NCI-H1694 treated with DMSO at 0.1 percent for 48 hours (cell line): Measurements from ENCODE around the gene CYP4V2.

Experiments used
- DNase-seq: peaks from one replicate; lab custom pipeline; 2025; lab: John Stamatoyannopoulos, UW

The CYP4V2 gene

GRCh38 chr4:186189656-186190055, 1.7 kb upstream of the CYP4V2 start:
- no peak for DNase-seq

GRCh38 chr4:186190581-186191199, 677 bp upstream of the CYP4V2 start:
- DNase-seq = no peak

- DNase-seq = no peak
Measured at GRCh38 chr4:186192066-186192612, 772 bp downstream of the CYP4V2 start.

- no peak for DNase-seq
Measured at GRCh38 chr4:186193851-186194250, 2.5 kb downstream of the CYP4V2 start.

GRCh38 chr4:186196063-186196462, 4.7 kb downstream of the CYP4V2 start:
- DNase-seq = no peak

- DNase-seq = no peak
Measured at GRCh38 chr4:186200516-186200915, 9.1 kb downstream of the CYP4V2 start.

GRCh38 chr4:186201010-186201409, 9.6 kb downstream of the CYP4V2 start:
- DNase-seq = no peak

GRCh38 chr4:186201535-186202230, 10.3 kb downstream of the CYP4V2 start:
- DNase-seq = no peak

- no peak for DNase-seq
Measured at GRCh38 chr4:186202490-186203140, 11.2 kb downstream of the CYP4V2 start.

- no peak for DNase-seq
Measured at GRCh38 chr4:186203406-186203805, 12.0 kb downstream of the CYP4V2 start.

GRCh38 chr4:186204103-186204559, 12.8 kb downstream of the CYP4V2 start:
- no peak for DNase-seq

- no peak for DNase-seq
Measured at GRCh38 chr4:186204686-186205085, 13.3 kb downstream of the CYP4V2 start.

- no peak for DNase-seq
Measured at GRCh38 chr4:186205156-186205555, 13.8 kb downstream of the CYP4V2 start.

GRCh38 chr4:186216465-186217024, 25.2 kb downstream of the CYP4V2 start:
- DNase-seq = no peak

GRCh38 chr4:186217733-186218293, 26.4 kb downstream of the CYP4V2 start:
- DNase-seq = no peak

- DNase-seq = no peak
Measured at GRCh38 chr4:186221624-186222023, 30.3 kb downstream of the CYP4V2 start.

- no peak for DNase-seq
Measured at GRCh38 chr4:186225848-186226247, 34.5 kb downstream of the CYP4V2 start.

- DNase-seq = no peak
Measured at GRCh38 chr4:186226521-186227189, 35.3 kb downstream of the CYP4V2 start.

GRCh38 chr4:186227221-186227620, 35.9 kb downstream of the CYP4V2 start, which contains the start of gene KLKB1:
Gene KLKB1, plus strand, starts transcription at chr4:186227507. Its CDS starts 689 bp downstream, at chr4:186228196.
- DNase-seq = no peak

- no peak for DNase-seq
Measured at GRCh38 chr4:186227744-186228513, 36.6 kb downstream of the CYP4V2 start.

- DNase-seq = no peak
Measured at GRCh38 chr4:186228514-186228894, 37.1 kb downstream of the CYP4V2 start.
